Sigmoid colon (tissue), 7 donors: Measurements from ENCODE around the gene MBP. TPM values are rescaled to one million over a fixed set of nuclear protein-coding genes. Genes with fewer than 3 reads are reported as not detected.

ENCODE experiments used
- DNase-seq: peaks from one replicate; pipeline ENCODE4 v3.0.0-alpha.2; 2019
- H3K27ac ChIP-seq, 4 donors: fragments of 200-600 bp; sonication (generic); one replicate each; pipeline ENCODE4 v1.5.1; 2016 to 2019; ENCODE audit warnings: mild to moderate bottlenecking in 1 of 4
- H3K27me3 ChIP-seq, 3 donors: fragments of 200-600 bp; sonication (generic); one replicate each; pipeline ENCODE4 v1.5.1; 2019; ENCODE audit warnings: mild to moderate bottlenecking in 1 of 3
- H3K36me3 ChIP-seq, 4 donors: fragments of 200-600 bp; sonication (generic); one replicate each; pipeline ENCODE4 v1.5.1; 2016 to 2019
- H3K4me1 ChIP-seq, 4 donors: fragments of 200-600 bp; sonication (generic); one replicate each; pipeline ENCODE4 v1.5.1; 2017 to 2019
- H3K4me3 ChIP-seq, 4 donors: fragments of 200-600 bp; sonication (generic); one replicate each; pipeline ENCODE4 v1.5.1; 2017 to 2019; ENCODE audit warnings: mild to moderate bottlenecking in 2 of 4, moderate library complexity in 1 of 4
- H3K9me3 ChIP-seq, 4 donors: fragments of 200-600 bp in 3 of 4; sonication (generic) in 3 of 4; one replicate each; pipeline versions ENCODE4 v1.5.1 to v1.6.1; 2013 to 2019
- EP300 ChIP-seq, 4 donors: sonication (generic); formaldehyde crosslinking; IDR thresholded peaks; one replicate each; pipeline ENCODE4 v1.6.1; 2017; ENCODE audit warnings: antibody characterized with exemption in 4 of 4
- POLR2A ChIP-seq, 2 donors: fragments of 450-650 bp; IDR thresholded peaks; one replicate each; pipeline ENCODE4 v1.6.1; 2016; ENCODE audit warnings: antibody characterized with exemption in 2 of 2, mild to moderate bottlenecking in 2 of 2, moderate library complexity in 2 of 2
- POLR2AphosphoS5 ChIP-seq, 4 donors: sonication (generic); formaldehyde crosslinking; IDR thresholded peaks; one replicate each; pipeline ENCODE4 v1.6.1; 2017; ENCODE audit warnings: antibody characterized with exemption in 4 of 4
- WGBS, 2 donors: extraction: QIAGEN DNeasy Blood & Tissue Kit; methylation state at CpG; one replicate each; pipeline ENCODE4 v1.1.7; 2013; 5-methylcytosine and 5-hydroxymethylcytosine counted together
- intact Hi-C: fragments of 100-400 bp; cut with DNase I; formaldehyde crosslinking; loops from one replicate; pipeline ENCODE4 v1.15.1; 2023
- polyA plus RNA-seq, 3 donors: library from polyadenylated mRNA; stranded (reverse); fragments of 200-250 nt; gene quantifications; one replicate each; pipeline ENCODE4 v1.2.3, GENCODE V29; 2013
- total RNA-seq, 4 donors: library from RNA; depleted of rRNA; stranded (reverse); fragments of >200 nt; gene quantifications; one replicate each; pipeline ENCODE4 v1.1.0, GENCODE V29; 2016
- TF ChIP-seq, protein P1 (sequence below), 4 experiments: fragments of 450-650 bp in 3 of 4; fragments of 200-600 bp in 1 of 4; IDR thresholded peaks; one replicate each; pipeline ENCODE4 v1.5.1; 2016 to 2019; ENCODE audit warnings: antibody characterized with exemption in 4 of 4, mild to moderate bottlenecking in 3 of 4, moderate library complexity in 2 of 4
- donor health status: healthy with polysubstance abuse.
- donor health status: Bipolar disorder and iron deficiency.
- donor health status: healthy.

MBP gene
- total and polyA plus RNA-seq, 7 donors = 18.3 to 30.7 (median 24.0) TPM

DNA sequence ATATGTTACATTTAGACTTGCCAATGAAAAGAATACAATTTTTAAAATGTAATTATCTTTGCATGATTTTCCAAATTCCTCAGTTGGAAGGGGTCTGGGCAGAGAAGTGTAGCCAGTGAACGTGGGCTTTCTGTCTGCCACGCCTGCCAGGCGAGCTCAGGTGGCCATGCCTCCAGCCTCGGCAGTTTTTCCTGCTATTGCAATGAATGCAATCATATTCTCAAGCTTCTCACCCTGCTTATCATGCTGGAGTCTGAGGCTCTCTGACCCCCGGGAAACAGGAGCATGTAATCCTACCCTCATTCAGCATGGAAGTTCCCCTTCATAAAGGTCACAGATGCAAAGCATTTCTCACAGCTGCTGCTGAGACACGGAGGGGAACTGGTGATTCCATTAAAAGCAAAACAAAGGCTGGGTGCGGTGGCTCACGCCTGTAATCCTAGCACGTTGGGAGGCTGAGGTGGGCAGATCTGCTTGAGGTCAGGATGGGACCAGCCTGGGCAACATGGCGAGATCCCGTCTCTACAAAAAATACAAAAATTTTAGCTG, 154.8 kb downstream of the MBP start:
- no peaks in the 10 kb centered on the region for H3K27me3 ChIP-seq
- intact Hi-C loops = no loop called here
- H3K4me3 ChIP-seq = no peak overlapping the region
- TF ChIP-seq POLR2AphosphoS5 (IDR thresholded peaks at IDR 0.05) (no peak), EP300 (IDR thresholded peaks at IDR 0.05) (no peak), POLR2A (IDR thresholded peaks at IDR 0.05) (no peak)
- TF ChIP-seq, protein P1, sequence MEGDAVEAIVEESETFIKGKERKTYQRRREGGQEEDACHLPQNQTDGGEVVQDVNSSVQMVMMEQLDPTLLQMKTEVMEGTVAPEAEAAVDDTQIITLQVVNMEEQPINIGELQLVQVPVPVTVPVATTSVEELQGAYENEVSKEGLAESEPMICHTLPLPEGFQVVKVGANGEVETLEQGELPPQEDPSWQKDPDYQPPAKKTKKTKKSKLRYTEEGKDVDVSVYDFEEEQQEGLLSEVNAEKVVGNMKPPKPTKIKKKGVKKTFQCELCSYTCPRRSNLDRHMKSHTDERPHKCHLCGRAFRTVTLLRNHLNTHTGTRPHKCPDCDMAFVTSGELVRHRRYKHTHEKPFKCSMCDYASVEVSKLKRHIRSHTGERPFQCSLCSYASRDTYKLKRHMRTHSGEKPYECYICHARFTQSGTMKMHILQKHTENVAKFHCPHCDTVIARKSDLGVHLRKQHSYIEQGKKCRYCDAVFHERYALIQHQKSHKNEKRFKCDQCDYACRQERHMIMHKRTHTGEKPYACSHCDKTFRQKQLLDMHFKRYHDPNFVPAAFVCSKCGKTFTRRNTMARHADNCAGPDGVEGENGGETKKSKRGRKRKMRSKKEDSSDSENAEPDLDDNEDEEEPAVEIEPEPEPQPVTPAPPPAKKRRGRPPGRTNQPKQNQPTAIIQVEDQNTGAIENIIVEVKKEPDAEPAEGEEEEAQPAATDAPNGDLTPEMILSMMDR (IDR thresholded peaks at IDR 0.05) = no peak
- DNase-seq = no peak
- 18 to 68% methylated on average over 11 of the region's 11 CpGs for WGBS, 2 donors
- H3K4me1 ChIP-seq = peaks cover 0 to 9% (median 4%) of the 10 kb centered on the region in 4 donors
- no peaks in the 10 kb centered on the region for H3K9me3 ChIP-seq
- H3K27ac ChIP-seq = no peak overlapping the region
- no peaks in the 10 kb centered on the region for H3K36me3 ChIP-seq

DNA sequence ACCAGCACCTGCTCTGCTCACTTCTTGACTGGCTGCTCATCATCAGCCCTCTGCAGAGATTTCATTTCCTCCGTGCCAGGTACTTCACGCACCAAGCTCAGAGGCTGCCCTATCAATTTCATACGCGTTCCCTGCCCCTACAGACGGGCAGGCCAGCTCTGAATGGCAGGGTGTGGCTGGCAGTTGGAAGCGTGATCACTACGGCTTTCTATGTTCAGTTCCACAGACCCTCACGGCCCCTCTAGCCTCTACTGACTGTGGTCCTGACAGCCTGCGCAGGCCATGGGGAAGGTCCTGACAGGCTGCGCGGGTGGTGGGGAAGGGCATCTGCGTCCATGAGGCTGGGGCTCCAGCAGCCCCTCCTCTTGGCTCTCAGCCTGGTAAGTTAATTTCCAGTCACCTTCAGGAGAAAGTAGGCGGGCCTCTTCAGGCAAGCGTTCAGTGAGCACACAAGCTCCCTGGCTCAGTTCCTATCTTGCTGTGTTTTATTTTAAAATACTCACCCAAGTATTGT, 155.4 kb downstream of the MBP start:
- intact Hi-C loops = no loop called here
- no peaks in the 10 kb centered on the region for H3K27me3 ChIP-seq
- peaks cover 0 to 9% (median 6%) of the 10 kb centered on the region in 4 donors for H3K4me1 ChIP-seq
- H3K9me3 ChIP-seq = no peaks in the 10 kb centered on the region
- TF ChIP-seq, protein P1 (IDR thresholded peaks at IDR 0.05) = no peak
- TF ChIP-seq POLR2AphosphoS5 (IDR thresholded peaks at IDR 0.05) = no peak
- TF ChIP-seq POLR2A (IDR thresholded peaks at IDR 0.05) = no peak
- no peak overlapping the region for H3K4me3 ChIP-seq
- H3K36me3 ChIP-seq = no peaks in the 10 kb centered on the region
- WGBS, 2 donors = 18 to 70% methylated on average over 14 of the region's 14 CpGs
- H3K27ac ChIP-seq = no peak overlapping the region
- DNase-seq = no peak

DNA sequence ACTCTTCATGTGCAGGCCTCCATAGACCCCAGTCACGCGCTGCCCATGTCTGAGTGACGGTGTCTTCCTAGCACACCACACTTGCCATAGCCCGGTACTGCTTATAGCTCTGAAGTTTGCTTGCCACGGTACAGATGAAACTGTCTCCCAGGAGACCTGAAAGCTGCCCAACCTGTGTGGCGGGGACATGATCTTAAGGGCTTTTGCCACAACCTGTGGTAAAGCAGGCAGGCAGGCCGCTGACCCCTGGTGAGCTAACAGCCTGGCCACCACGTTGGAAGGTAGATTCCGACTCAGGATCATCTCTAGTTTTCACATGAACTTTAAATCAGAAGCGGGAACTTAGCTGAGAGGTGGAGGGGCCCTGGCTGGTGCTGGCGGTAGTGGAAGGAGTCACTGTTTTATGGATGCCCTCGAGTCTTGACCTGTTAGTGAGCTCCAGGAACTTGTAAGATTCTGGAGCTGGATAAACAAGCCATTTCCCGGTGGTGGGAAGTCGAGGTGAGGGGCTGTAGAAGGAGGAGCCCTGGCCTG, 156.9 kb downstream of the MBP start:
- peaks cover 0 to 9% (median 6%) of the 10 kb centered on the region in 4 donors for H3K4me1 ChIP-seq
- 88% methylated on average over 14 of the region's 14 CpGs for WGBS, 2 donors
- TF ChIP-seq POLR2AphosphoS5 (IDR thresholded peaks at IDR 0.05) (no peak), POLR2A (IDR thresholded peaks at IDR 0.05) (no peak)
- H3K36me3 ChIP-seq = no peaks in the 10 kb centered on the region
- no peaks in the 10 kb centered on the region for H3K9me3 ChIP-seq
- H3K27ac ChIP-seq = no peak overlapping the region
- H3K27me3 ChIP-seq = no peaks in the 10 kb centered on the region
- no peak overlapping the region for H3K4me3 ChIP-seq
- intact Hi-C loops = no loop called here
- DNase-seq = no peak

DNA sequence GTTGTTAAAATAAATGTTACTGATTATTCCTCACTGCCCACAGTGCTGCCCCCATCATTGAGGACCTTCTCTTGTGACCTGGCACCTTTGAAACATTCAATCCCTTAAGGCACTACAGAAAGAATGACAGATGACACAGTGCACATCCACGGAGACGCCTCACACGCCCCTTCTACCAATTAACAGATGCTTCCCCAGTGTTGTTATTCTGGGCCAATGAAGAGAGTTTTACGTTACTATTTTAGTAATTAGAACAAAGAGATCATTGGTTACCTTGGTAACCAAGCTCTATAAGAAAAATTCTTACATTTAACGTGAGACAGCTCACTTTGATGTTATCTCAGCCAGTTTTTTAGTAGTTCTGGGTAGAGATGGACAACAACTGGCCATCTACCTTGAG, 158.2 kb downstream of the MBP start:
- Histone ChIP-seq H3K4me3 (no peak overlapping the region), H3K27ac (no peak overlapping the region), H3K27me3 (no peaks in the 10 kb centered on the region), H3K9me3 (no peaks in the 10 kb centered on the region), H3K4me1 (peaks cover 0 to 9% (median 6%) of the 10 kb centered on the region in 4 donors), H3K36me3 (no peaks in the 10 kb centered on the region)
- TF ChIP-seq POLR2A (IDR thresholded peaks at IDR 0.05) (no peak), EP300 (IDR thresholded peaks at IDR 0.05) (no peak), POLR2AphosphoS5 (IDR thresholded peaks at IDR 0.05) (no peak)
- TF ChIP-seq, protein P1 (IDR thresholded peaks at IDR 0.05) = no peak
- DNase-seq = no peak
- WGBS, 2 donors = 88 to 90% methylated on average over 5 of the region's 5 CpGs
- intact Hi-C loops = no loop called here

DNA sequence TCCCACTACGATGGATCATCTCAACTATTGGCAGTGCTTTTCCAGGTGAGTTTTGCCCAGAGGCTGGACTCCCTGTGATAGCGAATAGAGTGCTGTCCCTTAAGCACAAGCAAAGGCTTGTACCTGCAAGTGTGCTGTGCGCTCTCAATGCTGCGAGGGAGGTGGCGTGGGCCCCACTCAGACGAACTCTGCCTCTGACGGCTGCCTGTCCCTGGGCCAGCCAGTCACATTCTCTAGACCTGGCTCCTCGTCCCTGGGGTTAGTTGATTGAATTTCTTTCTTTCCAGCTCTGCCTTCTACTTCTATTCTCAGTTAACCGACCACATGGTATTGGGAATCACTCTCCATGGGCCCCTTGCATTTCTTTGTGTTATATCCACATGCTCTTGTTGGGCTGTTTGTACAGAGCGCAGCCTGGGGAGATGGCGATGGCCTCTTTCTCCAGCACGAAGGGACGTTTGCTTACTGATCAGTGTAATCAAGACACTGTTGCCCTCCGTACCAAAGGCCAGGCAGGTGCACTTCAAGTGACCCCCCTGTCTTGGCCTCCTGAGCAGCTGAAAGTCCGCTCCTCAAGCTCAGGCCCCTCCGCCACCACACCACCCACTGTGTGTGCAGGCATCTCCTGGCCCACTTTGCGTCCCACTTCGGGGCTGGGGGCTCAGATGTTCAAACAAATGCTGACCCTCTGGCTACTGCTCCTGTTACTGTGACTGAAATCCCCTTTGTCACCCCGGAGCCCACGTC, 158.9 kb downstream of the MBP start:
- Histone ChIP-seq H3K36me3 (peaks cover 0 to 5% (median 0%) of the 10 kb centered on the region in 4 donors), H3K4me3 (no peak overlapping the region), H3K4me1 (peaks cover 0 to 9% (median 6%) of the 10 kb centered on the region in 4 donors), H3K27ac (no peak overlapping the region), H3K9me3 (no peaks in the 10 kb centered on the region), H3K27me3 (no peaks in the 10 kb centered on the region)
- DNase-seq = no peak
- 96% methylated on average over 20 of the region's 20 CpGs for WGBS, 2 donors
- TF ChIP-seq POLR2A (IDR thresholded peaks at IDR 0.05) = no peak
- TF ChIP-seq, protein P1 (IDR thresholded peaks at IDR 0.05) = no peak
- TF ChIP-seq POLR2AphosphoS5 (IDR thresholded peaks at IDR 0.05) = no peak
- no peak for TF ChIP-seq EP300 (IDR thresholded peaks at IDR 0.05)
- intact Hi-C loops = no loop called here
